DND-41 (cell line): ENCODE measurements around the gene RPL32.

ENCODE experiments used
- CTCF ChIP-seq: IDR thresholded peaks from 2 replicates; pipeline ENCODE4 v1.5.1; 2012; ENCODE audit warnings: borderline replicate concordance, low read length, moderate library complexity, mild to moderate bottlenecking; ENCODE audit not compliant: poor library complexity, severe bottlenecking; ENCODE audit errors: extremely low read depth
- EZH2 ChIP-seq: IDR thresholded peaks from 3 replicates; pipeline ENCODE4 v1.6.1; 2012; ENCODE audit warnings: borderline replicate concordance, low read depth, mild to moderate bottlenecking, moderate library complexity, low read length, inconsistent platforms; ENCODE audit not compliant: severe bottlenecking

GRCh38 chr3:12791430-12791829 lies 49.9 kb downstream of the RPL32 start:
- TF ChIP-seq CTCF (no peak), EZH2 (no peak)
